ENCODE measurements around the gene NAXD.

Gene NAXD

GRCh38 chr13:110636053-110636475, 20.7 kb downstream of the NAXD start:
- no peak overlapping the region for H3K4me3 ChIP-seq (ENCODE audit: low read depth, low read length)
- no peak for TF ChIP-seq CTCF (IDR thresholded peaks at IDR 0.05; ENCODE audit: low read depth, low read length)

GRCh38 chr13:110636701-110637201, 21.4 kb downstream of the NAXD start:
- TF ChIP-seq CTCF (IDR thresholded peaks at IDR 0.05; ENCODE audit: low read depth, low read length), result no peak
- H3K4me3 ChIP-seq (ENCODE audit: low read depth, low read length), result no peak overlapping the region

GRCh38 chr13:110637275-110637674, 21.9 kb downstream of the NAXD start:
- TF ChIP-seq CTCF (IDR thresholded peaks at IDR 0.05; ENCODE audit: low read depth, low read length), result no peak
- no peak overlapping the region for H3K4me3 ChIP-seq (ENCODE audit: low read depth, low read length)

- no peak overlapping the region for H3K4me3 ChIP-seq (ENCODE audit: low read depth, low read length)
- no peak for TF ChIP-seq CTCF (IDR thresholded peaks at IDR 0.05; ENCODE audit: low read depth, low read length)
These were observed 22.4 kb downstream of the NAXD start for GRCh38 chr13:110637747-110638146.

GRCh38 chr13:110638257-110638656, 22.9 kb downstream of the NAXD start:
- no peak for TF ChIP-seq CTCF (IDR thresholded peaks at IDR 0.05; ENCODE audit: low read depth, low read length)
- H3K4me3 ChIP-seq (ENCODE audit: low read depth, low read length), result no peak overlapping the region

GRCh38 chr13:110638814-110639806, 23.8 kb downstream of the NAXD start:
- no peak overlapping the region for H3K4me3 ChIP-seq (ENCODE audit: low read depth, low read length)
- no peak for TF ChIP-seq CTCF (IDR thresholded peaks at IDR 0.05; ENCODE audit: low read depth, low read length)

GRCh38 chr13:110639935-110640334, 24.6 kb downstream of the NAXD start:
- no peak overlapping the region for H3K4me3 ChIP-seq (ENCODE audit: low read depth, low read length)
- TF ChIP-seq CTCF (IDR thresholded peaks at IDR 0.05; ENCODE audit: low read depth, low read length), result no peak

Data from WI38 (cell line).